Neutrophil (primary cell): ENCODE data around the gene CA9.

Source experiments
- H3K27ac ChIP-seq: fragments of 200-600 bp; sonication (generic); 2 replicates; pipeline ENCODE4 v1.5.1; 2016; ENCODE audit warnings: mild to moderate bottlenecking, moderate library complexity
- H3K27me3 ChIP-seq: fragments of 200-600 bp; sonication (generic); 2 replicates; pipeline ENCODE4 v1.6.0; 2016; ENCODE audit warnings: mild to moderate bottlenecking
- H3K36me3 ChIP-seq: fragments of 200-600 bp; sonication (generic); 2 replicates; pipeline ENCODE4 v1.5.1; 2017
- H3K4me1 ChIP-seq, 2 experiments: fragments of 200-600 bp in 1 of 2; sonication (generic) in 1 of 2; 1 replicate in 1 of 2; 2 replicates in 1 of 2; pipeline versions ENCODE4 v1.5.1 to v1.6.1; 2013 to 2016; ENCODE audit warnings: low read depth in 1 of 2, low read length in 1 of 2, mild to moderate bottlenecking in 1 of 2, moderate library complexity in 1 of 2; ENCODE audit not compliant: control insufficient read depth in 1 of 2, insufficient read depth in 1 of 2
- H3K4me3 ChIP-seq, 2 experiments: fragments of 200-600 bp in 1 of 2; sonication (generic) in 1 of 2; 1 replicate in 1 of 2; 2 replicates in 1 of 2; pipeline ENCODE4 v1.5.1; 2013 to 2016; ENCODE audit warnings: low read depth in 1 of 2, low read length in 1 of 2, mild to moderate bottlenecking in 1 of 2, moderate library complexity in 1 of 2
- H3K9me3 ChIP-seq: fragments of 200-600 bp; sonication (generic); 2 replicates; pipeline ENCODE4 v1.5.1; 2016
- TF ChIP-seq, protein P1 (sequence below): fragments of 200-600 bp; sonication (generic); IDR thresholded peaks from 2 replicates; pipeline ENCODE4 v1.5.1; 2016; ENCODE audit warnings: antibody characterized with exemption

Gene CA9

DNA sequence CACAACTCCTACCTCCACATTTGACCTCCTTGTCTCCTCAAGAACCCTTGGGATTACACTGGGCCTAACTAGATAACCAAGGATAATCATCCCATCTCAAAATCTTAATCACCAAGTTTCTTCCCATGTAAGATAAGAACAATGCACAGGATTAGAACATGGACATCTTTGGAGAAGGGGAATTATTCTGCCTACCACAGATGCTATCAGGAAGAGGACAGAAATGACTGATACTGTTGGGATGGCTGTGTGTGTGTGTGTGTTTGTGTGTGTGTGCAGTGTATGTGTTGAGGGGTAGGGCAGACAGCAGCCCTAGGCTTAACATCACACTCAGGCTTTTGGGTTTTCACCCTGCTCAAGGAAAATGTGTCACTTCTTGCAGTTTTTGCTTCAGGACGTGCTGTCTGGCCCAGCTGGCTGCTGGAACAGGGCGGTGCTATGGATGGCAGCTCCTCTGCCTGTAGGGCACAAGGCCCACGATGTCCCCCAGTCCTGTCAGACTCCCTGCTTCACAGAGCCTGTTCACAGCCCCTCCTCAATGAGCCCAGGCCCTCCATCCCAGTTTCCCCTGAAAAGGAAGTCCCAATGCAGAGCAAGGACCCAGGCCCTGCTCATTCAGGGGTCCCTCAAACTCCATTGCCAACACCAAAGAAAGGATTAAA, 7.7 kb downstream of the CA9 start:
- H3K9me3 ChIP-seq = no peaks in the 10 kb centered on the region
- no peak overlapping the region for H3K27ac ChIP-seq
- no peak overlapping the region for H3K4me3 ChIP-seq
- H3K4me1 ChIP-seq = no peaks in the 10 kb centered on the region
- H3K27me3 ChIP-seq = peaks cover 8% of the 10 kb centered on the region
- no peaks in the 10 kb centered on the region for H3K36me3 ChIP-seq
- TF ChIP-seq, protein P1, sequence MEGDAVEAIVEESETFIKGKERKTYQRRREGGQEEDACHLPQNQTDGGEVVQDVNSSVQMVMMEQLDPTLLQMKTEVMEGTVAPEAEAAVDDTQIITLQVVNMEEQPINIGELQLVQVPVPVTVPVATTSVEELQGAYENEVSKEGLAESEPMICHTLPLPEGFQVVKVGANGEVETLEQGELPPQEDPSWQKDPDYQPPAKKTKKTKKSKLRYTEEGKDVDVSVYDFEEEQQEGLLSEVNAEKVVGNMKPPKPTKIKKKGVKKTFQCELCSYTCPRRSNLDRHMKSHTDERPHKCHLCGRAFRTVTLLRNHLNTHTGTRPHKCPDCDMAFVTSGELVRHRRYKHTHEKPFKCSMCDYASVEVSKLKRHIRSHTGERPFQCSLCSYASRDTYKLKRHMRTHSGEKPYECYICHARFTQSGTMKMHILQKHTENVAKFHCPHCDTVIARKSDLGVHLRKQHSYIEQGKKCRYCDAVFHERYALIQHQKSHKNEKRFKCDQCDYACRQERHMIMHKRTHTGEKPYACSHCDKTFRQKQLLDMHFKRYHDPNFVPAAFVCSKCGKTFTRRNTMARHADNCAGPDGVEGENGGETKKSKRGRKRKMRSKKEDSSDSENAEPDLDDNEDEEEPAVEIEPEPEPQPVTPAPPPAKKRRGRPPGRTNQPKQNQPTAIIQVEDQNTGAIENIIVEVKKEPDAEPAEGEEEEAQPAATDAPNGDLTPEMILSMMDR = no peak

DNA sequence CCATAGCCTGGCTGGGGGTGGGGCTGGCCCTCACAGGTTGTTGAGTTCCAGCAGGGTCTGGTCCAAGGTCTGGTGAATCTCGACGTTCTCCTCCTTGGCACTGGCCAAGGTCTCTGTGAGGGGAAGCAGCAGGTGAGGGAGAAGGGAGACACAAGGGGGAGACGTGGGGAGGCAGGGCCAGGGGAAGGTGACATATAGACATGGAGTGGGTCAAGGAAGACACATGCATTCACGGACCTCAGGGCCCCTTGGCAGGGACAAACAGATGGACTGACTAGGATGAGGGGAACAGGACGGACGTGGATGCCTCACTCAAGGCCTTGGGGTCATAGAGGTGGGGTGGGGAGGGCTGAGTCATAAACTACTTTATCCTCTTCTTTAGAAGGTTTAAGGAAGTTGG, 8.3 kb downstream of the CA9 start:
- Histone ChIP-seq H3K27me3 (peaks cover 3% of the 10 kb centered on the region), H3K36me3 (no peaks in the 10 kb centered on the region), H3K4me1 (no peaks in the 10 kb centered on the region), H3K27ac (no peak overlapping the region), H3K9me3 (no peaks in the 10 kb centered on the region), H3K4me3 (no peak overlapping the region)
- TF ChIP-seq, protein P1 = no peak

DNA sequence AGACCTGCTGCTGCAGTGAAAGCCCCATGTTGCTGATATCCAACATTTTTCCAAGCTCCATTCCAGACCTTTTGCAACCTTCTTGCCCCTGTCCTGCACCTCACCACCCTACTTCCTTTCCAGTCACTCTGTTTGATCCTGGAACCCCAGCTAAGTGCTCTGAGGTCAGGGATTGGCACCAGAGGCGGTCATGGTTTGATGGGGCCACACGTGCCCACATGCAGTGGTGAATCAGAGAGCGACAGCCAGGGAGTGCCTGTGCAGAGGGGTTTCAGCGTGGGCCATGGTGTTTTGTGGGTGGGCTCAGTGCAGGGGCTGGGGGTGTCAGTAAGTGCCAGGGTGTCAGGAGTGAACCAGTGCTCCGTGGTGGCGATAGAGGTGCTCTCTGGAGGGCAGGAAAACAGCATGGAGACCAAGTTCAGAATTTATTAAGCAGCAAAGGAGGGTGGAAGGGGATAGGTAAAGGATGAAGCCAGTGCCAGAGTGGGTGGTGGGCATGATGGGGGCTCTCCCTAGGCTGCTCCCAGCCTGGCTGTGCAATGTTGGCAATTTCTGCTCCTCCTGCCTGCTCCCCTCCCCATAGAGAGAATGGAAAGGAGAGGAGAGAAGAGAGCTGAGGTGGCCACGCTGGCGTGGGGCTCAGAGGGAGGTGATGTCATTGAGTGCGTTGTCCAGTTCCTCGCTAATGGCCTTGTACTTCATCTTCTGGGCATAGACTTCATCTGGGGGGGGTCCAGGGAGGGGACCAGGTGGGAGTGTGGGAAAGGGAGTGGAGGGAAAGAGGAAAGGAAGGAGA, 9.0 kb downstream of the CA9 start:
- H3K4me1 ChIP-seq = no peaks in the 10 kb centered on the region
- H3K36me3 ChIP-seq = no peaks in the 10 kb centered on the region
- no peaks in the 10 kb centered on the region for H3K27me3 ChIP-seq
- no peak overlapping the region for H3K4me3 ChIP-seq
- no peaks in the 10 kb centered on the region for H3K9me3 ChIP-seq
- TF ChIP-seq, protein P1 = no peak
- no peak overlapping the region for H3K27ac ChIP-seq

DNA sequence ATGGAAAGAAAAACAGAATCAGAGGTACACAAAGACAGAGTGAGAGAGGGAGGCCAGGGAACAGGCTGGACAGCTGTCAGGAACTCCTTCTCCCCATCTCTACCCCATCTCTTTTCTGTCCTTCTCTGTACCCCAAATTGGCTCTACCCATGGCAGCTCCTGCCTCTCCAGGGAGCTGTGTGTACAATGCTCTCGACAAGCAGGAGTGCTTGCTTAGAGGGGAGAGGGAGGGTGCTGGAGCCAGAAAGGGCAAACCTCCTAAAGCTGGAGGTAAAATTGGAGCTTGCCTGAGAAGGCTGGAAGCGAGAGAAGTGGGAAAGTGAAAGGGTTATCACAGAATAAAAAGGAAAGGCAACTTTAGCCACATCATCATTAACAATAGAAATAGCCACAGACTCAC, 9.6 kb downstream of the CA9 start:
- Histone ChIP-seq H3K9me3 (no peaks in the 10 kb centered on the region), H3K4me1 (no peaks in the 10 kb centered on the region), H3K27me3 (peaks cover 4% of the 10 kb centered on the region), H3K36me3 (no peaks in the 10 kb centered on the region), H3K27ac (no peak overlapping the region), H3K4me3 (no peak overlapping the region)
- TF ChIP-seq, protein P1 = no peak

GRCh38 chr9:35684921-35685320, 11.2 kb downstream of the CA9 start:
- Histone ChIP-seq H3K4me1 (peaks cover under 1 to 4% of the 10 kb centered on the region in 2 experiments), H3K9me3 (no peaks in the 10 kb centered on the region), H3K4me3 (no peak overlapping the region), H3K27me3 (peaks cover 20% of the 10 kb centered on the region), H3K27ac (no peak overlapping the region), H3K36me3 (no peaks in the 10 kb centered on the region)
- TF ChIP-seq, protein P1 = no peak
